ENCODE data around the gene ARHGEF3.

DNA sequence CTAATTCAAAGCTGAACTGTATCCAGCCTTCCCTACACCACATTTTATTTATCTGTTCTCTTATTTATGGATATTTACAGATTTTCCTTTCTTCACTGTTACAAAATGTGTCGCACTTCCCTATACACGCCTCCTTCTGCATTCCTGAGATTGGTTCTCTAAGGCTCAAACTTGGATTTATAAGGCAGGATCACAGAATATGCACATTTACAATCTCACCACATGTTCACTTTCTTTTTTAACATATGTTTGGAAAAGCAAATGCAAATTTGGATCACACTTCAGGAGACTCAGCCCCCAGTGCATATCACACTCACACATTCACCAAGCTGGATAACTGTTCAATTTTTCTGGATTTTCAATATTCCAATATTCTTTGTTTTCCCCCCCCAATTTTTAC lies 31.8 kb upstream of the ARHGEF3 start:
- TF ChIP-seq POLR2A (IDR thresholded peaks at IDR 0.05; ENCODE audit: low read depth) (no peak), EP300 (IDR thresholded peaks at IDR 0.05) (no peak)
- TF ChIP-seq, protein P1, sequence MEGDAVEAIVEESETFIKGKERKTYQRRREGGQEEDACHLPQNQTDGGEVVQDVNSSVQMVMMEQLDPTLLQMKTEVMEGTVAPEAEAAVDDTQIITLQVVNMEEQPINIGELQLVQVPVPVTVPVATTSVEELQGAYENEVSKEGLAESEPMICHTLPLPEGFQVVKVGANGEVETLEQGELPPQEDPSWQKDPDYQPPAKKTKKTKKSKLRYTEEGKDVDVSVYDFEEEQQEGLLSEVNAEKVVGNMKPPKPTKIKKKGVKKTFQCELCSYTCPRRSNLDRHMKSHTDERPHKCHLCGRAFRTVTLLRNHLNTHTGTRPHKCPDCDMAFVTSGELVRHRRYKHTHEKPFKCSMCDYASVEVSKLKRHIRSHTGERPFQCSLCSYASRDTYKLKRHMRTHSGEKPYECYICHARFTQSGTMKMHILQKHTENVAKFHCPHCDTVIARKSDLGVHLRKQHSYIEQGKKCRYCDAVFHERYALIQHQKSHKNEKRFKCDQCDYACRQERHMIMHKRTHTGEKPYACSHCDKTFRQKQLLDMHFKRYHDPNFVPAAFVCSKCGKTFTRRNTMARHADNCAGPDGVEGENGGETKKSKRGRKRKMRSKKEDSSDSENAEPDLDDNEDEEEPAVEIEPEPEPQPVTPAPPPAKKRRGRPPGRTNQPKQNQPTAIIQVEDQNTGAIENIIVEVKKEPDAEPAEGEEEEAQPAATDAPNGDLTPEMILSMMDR (IDR thresholded peaks at IDR 0.05) = no peak
